Stimulated activated CD8-positive, alpha-beta memory T cell treated with anti-CD3 and anti-CD28 coated beads, Interleukin-4, amount 100 ng/mL, for 48 hours (primary cell): Measurements from ENCODE around the gene OCRL.

ENCODE experiments used
- DNase-seq: peaks from one replicate; pipeline ENCODE4 v3.0.0-alpha.2; 2020

The OCRL gene

DNA sequence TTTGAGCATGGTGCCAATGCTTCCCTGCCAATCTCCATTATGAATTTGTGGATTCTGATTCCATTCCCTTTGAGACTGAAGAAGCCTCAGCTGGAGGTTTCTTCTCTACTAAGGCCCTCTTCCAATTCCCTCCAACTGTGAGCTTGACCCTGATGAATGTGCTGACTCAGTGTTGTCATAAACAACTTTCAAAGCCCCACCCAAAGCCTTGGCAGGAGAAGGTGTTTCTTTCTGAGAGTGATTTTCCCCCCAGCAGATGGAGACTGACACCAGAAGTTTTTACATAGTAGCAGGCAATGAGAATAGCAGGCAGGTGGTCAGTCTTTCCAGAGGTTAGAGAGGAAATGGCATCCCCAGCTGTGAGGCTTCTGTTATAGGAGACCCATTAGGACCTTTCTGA, 53.1 kb downstream of the OCRL start:
- DNase-seq = no peak

DNA sequence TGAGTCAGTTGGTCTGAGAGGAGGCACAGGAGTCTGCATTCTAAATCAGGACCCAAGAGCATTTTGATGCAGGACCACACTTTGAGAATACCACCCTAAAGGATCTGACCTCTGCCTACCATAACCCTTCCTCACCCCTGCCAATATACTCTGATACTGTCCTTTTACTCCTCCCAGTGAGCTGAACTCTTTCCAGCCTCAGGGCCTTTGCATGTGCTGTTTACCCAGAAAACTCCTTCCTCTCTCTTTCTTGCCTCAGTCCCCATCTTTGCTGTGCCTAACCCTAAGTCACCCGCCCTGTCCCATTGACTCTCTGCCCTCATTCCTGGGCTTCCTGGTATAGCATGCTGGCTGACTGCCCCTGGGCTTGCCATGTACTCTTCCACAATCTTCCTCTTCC, 54.7 kb downstream of the OCRL start:
- DNase-seq = no peak

DNA sequence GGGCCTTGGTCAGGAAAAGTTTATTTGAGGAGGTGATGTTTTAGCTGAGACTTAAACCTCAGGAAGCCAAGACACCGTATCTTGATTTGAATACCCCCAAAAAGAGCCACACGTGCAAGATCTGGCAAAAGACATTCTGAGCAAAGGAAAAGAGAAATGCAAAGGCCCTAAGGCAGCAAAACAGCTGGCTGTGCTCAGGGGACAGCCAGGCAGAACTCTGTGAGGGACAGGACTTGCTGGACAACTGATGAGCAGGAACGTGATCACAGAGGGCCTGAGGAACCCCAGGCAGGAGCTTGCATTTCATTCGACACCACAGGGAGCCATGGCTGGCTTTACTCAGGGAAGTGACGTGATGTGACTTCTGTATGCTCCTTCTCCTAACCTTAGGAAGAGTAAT, 56.0 kb downstream of the OCRL start:
- DNase-seq = no peak

DNA sequence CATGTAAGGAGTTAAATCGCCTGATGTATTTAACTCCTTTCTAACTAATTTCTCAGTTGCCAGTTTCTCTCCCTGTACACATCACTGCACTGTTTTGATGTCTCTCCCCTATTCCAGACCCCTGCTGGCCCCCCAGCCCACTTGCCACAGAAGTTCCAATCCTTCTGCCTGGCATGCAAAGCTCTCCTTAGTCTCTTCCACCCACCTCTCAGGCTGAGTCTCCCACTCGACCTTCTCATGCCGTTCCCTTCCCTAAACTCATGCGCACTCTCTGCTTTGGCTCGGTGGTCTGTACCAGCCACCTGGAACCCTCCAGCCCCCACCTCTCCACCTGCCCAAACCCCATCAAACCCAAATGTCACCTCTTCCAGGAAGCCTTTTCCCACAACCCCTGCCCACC, 57.8 kb downstream of the OCRL start:
- DNase-seq = no peak

DNA sequence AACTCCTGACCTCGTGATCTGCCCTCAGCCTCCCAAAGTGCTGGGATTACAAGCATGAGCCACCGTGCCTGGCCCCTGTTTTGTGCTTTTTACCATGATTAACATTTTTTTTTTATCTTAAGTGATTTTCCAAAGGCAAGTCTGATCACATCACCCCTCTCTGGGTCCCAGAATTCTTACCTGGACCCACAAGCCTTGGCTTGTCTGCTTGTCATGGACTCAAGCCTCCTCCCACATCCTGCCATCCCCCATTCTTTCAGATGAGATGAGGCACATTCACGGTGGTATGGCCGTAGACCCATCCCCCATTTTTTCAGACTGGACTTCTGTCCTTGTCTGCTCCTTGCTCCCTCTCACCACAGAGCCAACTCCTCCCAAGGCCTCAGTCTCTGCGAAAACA, 59.4 kb downstream of the OCRL start:
- DNase-seq = no peak

DNA sequence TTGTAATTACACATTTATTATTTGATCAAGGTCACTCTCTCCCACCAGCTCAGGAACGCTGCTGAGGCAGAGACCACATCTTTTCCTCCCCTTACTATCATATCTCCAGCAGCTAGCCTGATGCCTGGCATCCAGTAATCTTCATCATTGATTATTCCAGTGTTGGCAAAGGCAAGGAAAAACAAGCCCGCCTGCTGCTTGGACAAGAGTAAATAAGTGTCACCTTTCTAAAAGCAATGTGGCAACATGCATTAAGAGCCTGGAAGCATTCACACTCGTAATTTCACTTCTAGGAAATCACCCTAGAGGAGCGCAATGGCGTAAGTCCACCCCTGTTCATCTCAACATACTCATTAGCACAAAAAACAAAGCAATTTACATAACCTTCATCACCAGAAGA, 59.9 kb downstream of the OCRL start:
- DNase-seq = no peak

DNA sequence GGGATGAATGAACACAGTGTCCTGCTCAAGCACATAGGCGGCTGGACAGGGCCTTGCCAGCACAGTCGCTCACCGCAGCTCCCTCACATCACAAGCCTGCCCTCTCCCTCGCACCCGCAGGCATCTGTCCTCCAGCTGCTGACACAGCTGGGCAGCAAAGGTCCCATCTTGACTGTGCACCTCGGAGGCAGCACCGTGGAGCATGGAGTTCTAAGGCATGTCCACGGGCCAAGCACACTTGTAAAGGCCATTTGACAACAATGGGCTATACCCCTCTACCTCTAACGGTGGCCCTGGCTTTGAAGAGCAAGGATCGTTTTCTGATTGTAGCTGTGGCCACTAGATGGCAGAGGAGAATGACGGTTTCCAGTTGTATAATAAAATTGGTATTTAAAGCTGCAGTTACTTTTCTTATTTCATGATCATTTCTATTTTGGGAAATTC, 60.9 kb downstream of the OCRL start:
- DNase-seq = no peak

DNA sequence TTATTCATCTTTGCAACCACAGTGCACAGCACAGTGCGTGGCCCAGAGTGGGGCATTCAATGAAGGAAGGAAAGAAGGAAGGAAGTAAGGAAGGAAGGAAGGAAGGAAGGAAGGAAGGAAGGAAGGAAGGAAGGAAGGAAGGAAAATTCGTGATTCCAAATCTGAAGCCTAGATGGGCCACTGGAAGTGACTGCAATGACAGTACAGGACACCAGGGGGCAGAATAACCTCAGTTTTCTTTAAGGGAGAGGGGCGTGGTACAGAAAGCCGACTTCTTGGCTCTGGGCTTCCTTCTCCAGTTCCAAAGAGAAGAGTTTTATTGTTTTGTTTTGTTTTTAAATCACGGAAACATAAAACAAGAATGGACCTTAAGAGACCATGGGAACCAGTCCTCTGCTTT, 66.9 kb downstream of the OCRL start:
- DNase-seq = peak; percentile 69

DNA sequence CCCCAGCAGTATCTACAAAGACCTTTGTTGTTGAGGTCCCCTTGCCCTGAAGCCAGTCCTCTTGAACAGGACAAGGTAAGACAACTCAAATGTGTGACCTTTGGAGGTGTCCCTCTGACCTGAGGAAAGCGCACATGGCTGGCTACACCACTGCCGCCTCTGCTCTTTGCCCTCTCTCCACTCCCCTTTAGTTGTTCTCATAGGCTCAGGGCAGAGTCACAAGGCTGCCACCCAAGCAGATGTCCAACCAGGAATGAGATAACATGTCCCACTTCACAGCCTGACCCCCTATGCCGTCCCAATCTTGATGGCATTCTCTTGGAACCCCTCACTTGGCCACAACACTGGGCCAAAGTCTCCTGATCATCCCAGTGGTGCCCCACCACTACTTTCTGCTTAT, 68.4 kb downstream of the OCRL start:
- DNase-seq = no peak

DNA sequence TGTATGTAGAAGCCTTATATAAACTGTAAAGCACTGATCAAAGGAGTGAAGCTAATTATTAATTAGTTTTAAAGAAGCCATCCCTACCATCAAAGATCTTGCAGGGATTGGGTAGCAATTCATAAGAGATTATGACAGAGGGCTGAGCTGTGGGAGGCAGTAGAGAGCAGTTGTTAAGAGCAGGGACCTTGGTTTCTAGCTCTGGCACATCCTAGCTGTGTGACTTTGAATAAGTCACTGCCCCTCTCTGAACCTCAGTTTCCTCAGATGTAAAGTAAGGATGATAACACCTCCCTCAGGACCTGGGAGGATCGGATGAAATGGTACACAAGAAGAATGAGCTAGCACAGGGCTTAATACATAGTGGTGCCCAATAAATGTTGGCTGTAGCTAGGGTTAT, 69.3 kb downstream of the OCRL start:
- no peak for DNase-seq

DNA sequence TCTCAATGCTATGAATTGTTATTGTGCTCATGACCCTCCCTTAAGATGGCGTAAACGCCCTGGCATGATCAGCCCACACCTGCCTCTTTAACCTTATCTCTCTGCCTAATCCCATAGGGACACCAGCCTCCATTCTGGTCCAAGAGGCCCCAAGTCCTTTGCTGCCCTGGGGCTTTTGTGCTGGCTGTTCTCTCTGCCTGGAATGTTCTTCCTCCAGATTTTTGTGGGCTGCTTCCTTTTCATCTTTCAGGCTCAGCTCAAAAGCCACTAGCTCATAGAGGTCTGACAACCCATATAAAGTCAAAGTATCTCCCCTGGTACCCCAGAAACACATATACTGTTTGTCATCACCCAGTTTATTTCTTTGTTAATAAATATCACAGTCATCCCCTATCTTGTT, 72.3 kb downstream of the OCRL start:
- no peak for DNase-seq

DNA sequence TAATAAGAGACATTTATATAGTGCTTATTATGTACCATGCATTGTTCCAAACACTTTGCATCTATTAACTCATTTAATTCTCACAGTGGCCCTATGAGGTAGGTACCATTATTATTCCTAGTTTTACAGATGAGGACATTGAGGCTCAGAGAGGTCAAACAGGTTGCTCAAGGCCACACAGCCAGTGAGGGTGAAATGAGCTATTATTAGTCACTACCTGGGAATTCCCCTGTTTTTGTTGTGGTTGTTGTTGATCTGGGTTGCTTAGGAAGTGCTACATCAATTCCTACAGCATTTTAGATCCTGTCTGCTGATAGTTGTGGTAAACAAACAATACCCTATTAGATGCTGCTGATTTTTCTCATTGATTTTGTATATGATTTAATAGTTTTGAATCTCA, 73.5 kb downstream of the OCRL start:
- no peak for DNase-seq

DNA sequence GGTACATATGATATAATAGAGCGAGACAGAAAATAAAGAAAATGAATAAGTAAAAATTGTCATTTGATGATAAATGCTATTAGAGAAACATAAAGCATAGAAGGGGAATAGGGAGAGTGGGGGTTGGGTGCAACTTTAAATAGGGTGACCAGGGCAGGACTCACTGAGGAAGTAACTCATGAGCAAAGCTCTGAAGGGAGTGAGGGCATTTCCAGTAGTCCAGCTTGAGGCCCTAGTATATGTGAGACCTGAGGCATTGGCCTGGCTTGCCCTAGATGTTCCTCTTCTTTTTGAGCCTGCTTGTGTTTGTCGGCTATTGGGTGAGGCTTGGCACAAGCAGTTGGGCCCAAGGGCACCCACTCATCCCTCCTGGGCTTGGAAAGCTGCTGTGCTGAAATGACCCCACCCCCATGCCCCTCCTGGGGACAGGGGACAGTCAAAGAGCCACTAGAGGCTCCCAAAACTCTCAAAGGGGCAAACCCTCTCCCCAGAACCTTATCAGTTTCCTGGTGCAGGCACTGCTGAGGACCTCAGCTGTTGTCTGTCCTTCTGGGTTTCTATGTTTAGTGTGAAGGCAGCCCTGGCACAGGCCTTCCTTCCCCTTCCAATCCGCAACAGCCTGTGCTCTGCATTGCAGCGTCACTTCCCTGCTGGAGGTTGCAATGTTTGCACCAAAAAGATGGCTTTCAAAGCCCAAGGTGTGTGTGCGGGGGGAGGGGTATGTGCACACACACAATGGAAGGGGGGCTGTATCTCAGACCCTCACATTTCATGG, 74.6 kb downstream of the OCRL start:
- DNase-seq = no peak

DNA sequence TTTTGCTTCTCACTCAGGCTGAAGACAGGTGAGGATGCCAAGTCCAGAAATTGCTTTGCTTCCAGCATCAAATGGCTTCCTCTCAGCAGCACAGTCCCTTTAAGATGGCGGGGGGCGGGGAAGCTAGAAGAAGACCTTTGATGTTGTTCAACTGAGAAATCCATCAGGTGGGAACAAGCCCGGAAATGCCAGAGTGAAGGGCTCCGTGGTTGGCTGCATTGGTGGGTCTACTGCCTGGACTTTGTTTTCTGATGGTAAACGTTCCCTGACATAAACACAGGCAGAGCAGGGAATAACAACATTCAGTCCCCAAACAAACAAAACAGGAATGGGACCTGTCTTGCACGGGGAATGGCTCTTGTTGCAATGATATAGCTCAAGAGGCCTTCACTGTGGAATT, 77.4 kb downstream of the OCRL start:
- DNase-seq = no peak

DNA sequence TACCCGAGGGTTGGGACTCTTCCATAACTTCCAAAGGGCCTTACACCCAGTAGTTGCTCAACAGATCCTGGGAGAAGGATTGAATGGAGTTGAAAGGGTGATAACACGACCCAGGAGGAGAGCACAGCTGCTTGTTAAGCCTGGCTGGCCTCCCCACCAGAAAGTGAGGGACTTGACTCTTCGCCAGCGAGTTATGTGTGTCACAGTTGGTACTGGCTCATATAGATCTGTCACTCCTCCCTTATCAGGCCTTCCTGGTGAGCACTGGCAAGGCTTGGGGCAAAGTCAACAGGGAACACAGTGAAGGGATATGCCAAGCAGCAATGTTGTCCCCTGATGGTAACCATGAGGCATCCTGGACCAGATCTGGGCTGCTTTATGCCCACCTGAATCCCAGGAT, 78.9 kb downstream of the OCRL start:
- DNase-seq = no peak

DNA sequence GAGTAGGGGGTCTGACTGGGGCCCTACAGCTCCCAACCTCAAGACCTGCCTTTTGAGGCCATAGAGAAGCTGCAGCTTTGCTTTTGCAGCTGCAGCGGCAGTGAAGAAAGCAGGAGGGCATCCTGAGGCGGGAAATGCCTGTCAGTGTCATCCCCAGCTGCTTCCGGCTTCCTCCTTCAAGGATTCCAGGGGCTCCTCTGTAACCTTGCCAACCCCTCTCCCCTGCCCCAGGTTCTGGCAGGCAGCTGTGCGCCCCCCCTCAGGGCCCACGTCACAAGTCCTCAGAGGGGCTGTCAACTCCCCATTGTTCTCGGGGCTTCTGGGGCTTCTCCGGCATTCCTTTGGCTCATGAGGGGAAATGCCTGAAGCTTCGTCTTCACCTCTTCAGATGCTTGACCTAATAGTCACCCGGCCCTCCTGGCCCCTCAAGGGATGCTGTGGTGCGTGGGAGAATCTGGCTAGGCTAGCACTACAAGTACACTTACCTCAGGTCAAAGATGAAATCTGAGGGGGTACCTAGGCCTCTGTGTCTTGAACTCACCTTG, 82.8 kb downstream of the OCRL start:
- no peak for DNase-seq

DNA sequence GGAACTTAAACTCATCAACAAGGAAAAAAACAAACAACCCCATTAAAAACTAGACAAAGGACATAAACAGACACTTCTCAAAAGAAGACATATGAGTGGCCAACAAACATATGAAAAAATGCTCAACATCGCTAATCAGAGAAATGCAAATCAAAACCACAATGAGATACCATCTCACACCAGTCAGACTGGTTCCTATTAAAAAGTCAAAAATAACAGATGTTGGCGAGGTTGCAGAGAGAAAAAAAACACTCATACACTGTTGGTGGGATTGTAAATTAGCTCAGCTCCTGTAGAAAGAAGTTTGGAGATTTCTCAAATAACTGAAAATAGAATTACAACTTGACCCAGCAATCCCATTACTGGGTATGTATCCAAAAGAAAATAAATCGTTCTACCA, 86.0 kb downstream of the OCRL start:
- DNase-seq = no peak

DNA sequence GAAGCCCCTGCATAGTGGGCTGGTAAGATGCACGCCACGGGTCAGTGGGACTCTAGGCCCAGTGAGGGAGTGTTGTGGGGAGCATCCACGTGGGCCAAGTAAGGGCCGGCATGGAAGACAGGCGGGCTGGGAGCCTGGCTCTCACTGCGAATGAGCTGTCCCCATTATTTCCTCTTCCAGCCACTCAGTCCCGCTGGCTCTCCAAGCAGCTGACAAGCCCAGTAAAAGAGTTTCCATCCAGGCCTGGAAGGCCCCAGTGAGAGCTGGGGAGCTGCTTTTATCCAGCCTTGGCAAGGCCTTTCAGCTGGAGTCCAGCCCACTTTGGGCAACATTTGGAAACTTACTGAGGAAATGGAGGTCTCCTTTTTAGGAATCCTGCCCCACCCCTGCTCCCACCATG, 89.8 kb downstream of the OCRL start:
- no peak for DNase-seq

DNA sequence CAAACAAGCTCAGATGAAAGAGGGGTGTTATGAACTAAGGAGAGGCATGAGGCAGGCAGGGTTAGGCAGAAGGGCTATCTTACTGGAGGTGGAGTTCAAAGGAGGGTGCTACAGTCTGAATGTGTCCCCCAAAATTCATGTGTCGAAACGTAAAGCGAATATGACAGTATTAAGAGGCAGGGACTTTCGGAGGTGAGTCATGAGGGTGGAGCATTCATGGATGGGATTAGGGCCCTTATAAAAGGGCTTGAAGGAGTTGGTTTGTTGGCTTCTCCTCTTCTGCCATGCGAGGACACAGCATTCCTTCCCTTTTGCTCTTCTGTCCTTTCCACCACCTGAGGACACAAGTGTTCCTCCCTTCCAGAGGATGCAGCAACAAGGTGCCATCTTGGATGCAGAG, 91.8 kb downstream of the OCRL start:
- no peak for DNase-seq

DNA sequence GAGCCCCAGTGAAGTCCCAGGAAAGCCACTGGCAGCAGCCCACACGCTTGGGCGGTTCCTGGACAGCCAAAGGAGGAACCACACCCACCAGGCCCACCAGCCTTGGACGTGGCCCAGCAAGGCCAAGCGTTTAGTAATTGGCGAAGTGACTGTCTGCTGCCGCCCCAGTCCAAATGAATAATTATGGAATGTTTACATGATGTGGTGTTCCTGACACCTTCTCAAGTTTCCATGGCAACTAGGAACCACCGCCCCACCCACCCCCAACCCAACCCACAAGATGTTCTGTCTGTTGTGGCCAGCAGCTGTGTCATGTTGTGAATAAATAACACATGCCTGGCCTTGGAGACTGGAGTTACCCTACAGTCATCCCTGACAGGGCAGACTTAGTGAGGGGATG, 92.4 kb downstream of the OCRL start:
- DNase-seq = no peak

DNA sequence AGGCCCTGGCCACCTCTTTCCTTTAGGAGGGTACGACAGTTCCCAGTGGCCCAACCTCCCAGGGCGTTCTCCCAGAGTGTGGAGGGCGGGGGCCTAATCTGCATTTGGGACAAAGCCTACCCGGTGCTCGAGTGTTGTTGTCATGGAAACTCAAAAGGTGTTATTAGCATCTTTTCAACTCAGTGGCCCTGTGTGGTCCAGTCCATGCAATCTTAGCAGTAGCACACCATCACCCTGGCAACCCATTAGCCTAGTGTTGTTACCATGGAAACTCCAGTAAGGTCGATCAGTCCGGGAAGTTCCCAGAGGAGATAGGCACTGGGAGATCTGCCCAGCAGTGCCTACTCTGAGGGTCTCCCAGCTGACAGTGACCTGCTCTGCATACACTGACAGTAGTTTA, 94.5 kb downstream of the OCRL start:
- DNase-seq = no peak

DNA sequence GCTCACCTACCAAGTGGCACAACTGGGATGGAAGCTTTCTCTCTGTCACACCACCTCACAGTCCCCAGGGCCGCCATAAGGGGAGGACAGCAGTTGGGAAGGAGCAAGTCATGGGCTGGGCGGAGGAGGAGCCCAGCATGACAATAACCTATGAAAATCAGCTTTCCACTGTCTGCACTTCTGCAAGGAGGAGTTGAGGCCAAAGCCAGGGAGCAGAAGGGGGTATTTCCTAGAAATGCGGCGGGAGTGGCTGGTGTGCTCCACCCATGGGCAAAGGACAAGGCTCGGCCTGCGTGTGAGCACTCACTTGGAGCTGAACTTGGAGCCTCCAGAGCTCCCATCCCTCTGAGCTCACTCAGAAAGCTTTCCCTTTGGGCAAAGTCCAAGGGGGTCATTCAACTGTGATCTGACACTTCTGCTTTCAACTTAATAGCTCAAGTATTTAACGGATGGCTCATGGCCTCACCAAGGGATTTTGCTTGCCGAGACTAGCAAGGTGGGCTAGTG, 96.2 kb downstream of the OCRL start:
- DNase-seq = no peak

DNA sequence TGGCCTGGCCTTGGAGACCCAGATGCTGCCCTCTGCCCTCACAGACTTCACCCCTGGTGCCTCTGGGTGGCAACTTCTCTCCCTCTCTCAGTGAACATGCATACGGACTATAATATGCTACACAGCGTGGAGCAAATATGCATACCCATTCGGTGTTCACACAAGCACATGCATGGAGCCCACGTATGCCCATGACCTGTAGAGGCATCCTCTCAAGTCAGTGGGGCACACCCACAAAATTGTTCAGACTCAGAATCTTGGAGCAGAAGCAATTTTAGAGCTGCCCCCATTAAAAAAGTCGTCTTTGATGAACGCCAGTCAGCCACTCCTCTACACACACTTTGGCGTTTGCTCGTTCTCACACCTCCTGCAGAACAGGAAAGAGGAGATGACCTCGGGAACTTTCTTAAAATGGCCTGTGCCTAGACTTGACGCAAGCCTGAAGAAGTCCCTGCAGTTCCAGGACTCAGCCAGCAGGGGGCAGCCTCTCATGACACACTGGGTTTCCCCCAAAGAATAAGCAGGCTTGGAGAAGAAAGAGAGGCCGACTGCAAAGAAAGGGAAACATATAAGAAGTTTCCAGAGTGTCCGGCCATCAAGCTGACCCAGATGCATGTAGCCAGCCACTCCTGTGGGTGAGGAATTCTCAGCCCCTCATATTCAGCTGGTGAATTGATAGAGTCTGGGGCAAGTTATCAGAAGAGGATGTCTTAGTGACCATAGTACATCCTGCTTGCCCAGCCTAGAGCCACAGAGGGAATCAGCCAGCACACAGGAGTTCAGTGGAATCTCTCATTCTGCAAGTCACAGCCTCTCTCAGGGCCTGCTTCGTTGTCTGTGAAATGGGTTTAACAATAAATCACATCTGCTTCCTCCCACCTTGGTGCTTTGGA, 97.4 kb downstream of the OCRL start:
- DNase-seq = peak; percentile 85

DNA sequence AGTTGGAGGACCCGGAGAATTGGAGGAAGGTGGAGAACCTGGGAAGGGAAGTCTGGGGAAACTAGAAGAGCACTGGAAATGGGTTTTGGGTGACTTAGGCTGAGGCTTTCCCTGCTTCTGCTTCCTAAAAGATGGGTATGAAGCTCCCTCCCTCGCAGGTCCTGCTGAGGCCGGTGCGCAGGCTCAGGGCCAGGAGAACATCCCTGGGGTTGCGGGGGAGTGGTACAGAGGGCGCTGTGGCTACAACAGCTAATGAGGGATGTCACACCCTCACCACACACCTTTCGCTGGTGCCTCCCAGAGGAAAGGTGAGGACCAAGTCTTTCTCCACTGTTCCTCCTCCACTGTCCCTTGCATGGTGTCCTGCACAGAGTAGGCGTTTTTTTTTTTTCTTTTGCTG, 98.9 kb downstream of the OCRL start:
- no peak for DNase-seq
